Bronchial epithelial cell (primary cell): ENCODE results near the gene STK32B. TPM values are rescaled to one million over a fixed set of nuclear protein-coding genes. Genes with fewer than 3 reads are reported as not detected.

Experiments used
- DNase-seq: peaks from one replicate; pipeline ENCODE4 v3.0.0-alpha.2; 2010; ENCODE audit warnings: low read depth
- FAIRE-seq: peaks from 2 replicates; lab custom pipeline; 2011; peaks lifted over from hg19 to GRCh38; lab: Jason Lieb, UNC
- H3K27me3 ChIP-seq: 2 replicates; pipeline ENCODE4 v1.5.1; 2011; ENCODE audit warnings: low read length; ENCODE audit not compliant: control insufficient read depth, insufficient read depth
- H3K36me3 ChIP-seq: 2 replicates; pipeline ENCODE4 v1.5.1; 2011; ENCODE audit warnings: low read length; ENCODE audit not compliant: control insufficient read depth, insufficient read depth
- H3K4me3 ChIP-seq: 2 replicates; pipeline ENCODE4 v1.5.1; 2011; ENCODE audit warnings: mild to moderate bottlenecking, low read depth, low read length, control low read depth
- CTCF ChIP-seq: IDR thresholded peaks from 2 replicates; pipeline ENCODE4 v1.5.1; 2011; ENCODE audit warnings: mild to moderate bottlenecking, moderate library complexity, low read length, control low read depth, inconsistent platforms; ENCODE audit not compliant: insufficient read depth, severe bottlenecking
- total RNA-seq: library from RNA; depleted of rRNA; stranded (reverse); fragments of >200 nt; gene quantifications from 2 replicates; pipeline ENCODE4 v1.2.1, GENCODE V29; 2014

STK32B gene
- total RNA-seq, 1 donor from 2014 or later, result under 0.01 TPM

DNA sequence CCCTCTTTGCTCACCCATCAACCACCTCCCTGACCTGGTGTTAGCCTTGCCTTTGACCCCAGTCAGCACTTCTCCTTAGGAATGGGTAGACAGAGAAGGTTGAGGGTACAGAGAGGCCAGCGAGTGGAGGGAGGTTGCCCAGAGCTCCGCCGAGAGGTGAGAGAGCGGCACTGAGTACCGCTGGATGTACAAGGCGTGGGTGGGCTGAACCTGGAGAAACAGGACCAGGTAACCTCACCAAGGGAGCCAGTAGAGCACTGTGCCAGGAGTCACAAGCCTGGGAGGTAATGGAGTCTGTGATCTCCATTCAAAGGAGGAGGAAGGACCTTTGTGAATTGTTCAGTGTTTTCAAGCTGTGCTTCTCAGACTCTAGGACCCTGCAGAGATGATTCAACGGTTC lies 400.9 kb downstream of the STK32B start:
- TF ChIP-seq CTCF, result no peak
- FAIRE-seq (no peak), DNase-seq (no peak)
- H3K27me3 ChIP-seq, result no peaks in the 10 kb centered on the region
- no peak overlapping the region for H3K4me3 ChIP-seq
- H3K36me3 ChIP-seq, result no peaks in the 10 kb centered on the region

DNA sequence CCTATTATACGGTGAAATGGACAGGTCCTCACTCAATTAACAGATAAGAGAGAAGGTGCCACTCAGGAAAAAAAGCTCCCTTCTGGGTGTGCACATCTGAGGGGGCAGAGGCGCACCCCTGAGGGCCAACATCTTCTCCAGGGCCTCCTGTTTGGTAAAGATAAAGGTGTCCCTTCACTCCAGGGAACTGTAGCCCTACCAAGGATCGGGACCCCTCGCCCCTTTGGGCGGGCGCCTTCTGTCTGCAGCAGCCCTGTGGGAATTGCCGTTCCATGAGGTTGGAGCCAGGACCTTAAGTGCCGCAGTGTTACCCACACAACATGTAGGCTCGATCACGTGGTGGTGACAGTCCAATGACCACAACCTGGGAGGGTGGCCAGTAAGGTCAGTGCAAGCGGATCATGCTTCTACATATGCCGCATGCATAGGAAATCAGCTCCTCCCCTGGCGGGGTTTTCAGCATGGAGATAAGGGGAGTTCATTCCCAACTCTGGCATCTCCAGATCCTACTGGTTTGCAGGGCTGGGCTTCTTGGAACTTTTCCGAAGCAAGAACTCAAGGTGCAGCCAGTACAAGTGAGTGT lies 403.8 kb downstream of the STK32B start:
- H3K36me3 ChIP-seq, result no peaks in the 10 kb centered on the region
- DNase-seq (no peak), FAIRE-seq (no peak)
- H3K4me3 ChIP-seq, result no peak overlapping the region
- no peaks in the 10 kb centered on the region for H3K27me3 ChIP-seq
- TF ChIP-seq CTCF, result no peak

GRCh38 chr4:5456296-5456845 lies 405.1 kb downstream of the STK32B start:
- no peak for FAIRE-seq
- no peak for TF ChIP-seq CTCF
- no peak for DNase-seq
- H3K36me3 ChIP-seq, result no peaks in the 10 kb centered on the region
- no peak overlapping the region for H3K4me3 ChIP-seq
- H3K27me3 ChIP-seq, result no peaks in the 10 kb centered on the region

- Histone ChIP-seq H3K4me3 (no peak overlapping the region), H3K36me3 (no peaks in the 10 kb centered on the region), H3K27me3 (no peaks in the 10 kb centered on the region)
- peak; percentile 23 for FAIRE-seq
- TF ChIP-seq CTCF, result no peak
- DNase-seq, result no peak
Measured at GRCh38 chr4:5458676-5459075, 407.4 kb downstream of the STK32B start.

DNA sequence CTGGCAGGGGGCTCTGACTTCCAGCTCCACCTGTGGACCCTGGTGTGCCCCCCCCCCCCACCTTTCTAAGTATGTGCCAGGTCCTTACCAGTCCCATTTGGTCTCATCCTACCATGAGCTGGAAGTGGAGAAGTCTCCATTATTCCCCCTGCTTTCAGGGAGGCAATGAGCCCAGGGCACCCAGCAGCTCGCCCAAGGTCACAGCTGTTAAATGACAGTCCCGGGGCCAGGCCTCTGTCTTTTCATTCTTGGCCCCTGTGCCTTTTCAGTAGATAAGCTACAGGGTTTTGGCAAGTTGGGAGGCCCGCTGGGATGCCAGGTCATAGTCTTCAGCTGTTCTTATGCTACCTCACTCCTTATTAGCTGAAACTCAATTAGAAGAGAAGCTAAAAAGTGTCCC lies 408.0 kb downstream of the STK32B start:
- Histone ChIP-seq H3K27me3 (no peaks in the 10 kb centered on the region), H3K4me3 (no peak overlapping the region), H3K36me3 (no peaks in the 10 kb centered on the region)
- no peak for DNase-seq
- TF ChIP-seq CTCF, result no peak
- FAIRE-seq, result no peak

- DNase-seq, result no peak
- H3K36me3 ChIP-seq, result no peaks in the 10 kb centered on the region
- no peaks in the 10 kb centered on the region for H3K27me3 ChIP-seq
- FAIRE-seq, result no peak
- no peak overlapping the region for H3K4me3 ChIP-seq
- TF ChIP-seq CTCF, result peak; percentile 52
Measured at GRCh38 chr4:5460106-5460801, 409.0 kb downstream of the STK32B start.
